SK-N-SH (cell line): Measurements from ENCODE around the gene KRTAP16-1. TPM values are rescaled to one million over a fixed set of nuclear protein-coding genes. Genes with fewer than 3 reads are reported as not detected.
"Not testable (repeated sequence)": the region's sequence is repeated elsewhere in the genome, so short reads cannot be mapped to it uniquely, and the experiment has no call there.

ENCODE experiments used
- CTCF ChIA-PET: fragments of 300-600, 350-600 bp; formaldehyde crosslinking; extraction: SDS; loops from one replicate; lab custom pipeline; 2021; lab: Yijun Ruan, JAX
- POLR2A ChIA-PET: fragments of 350-600 bp; sonication (Branson Sonifier 250); formaldehyde crosslinking; extraction: SDS; loops from one replicate; lab custom pipeline; 2020; ENCODE audit warnings: antibody characterized with exemption, inconsistent platforms; lab: Yijun Ruan, JAX
- DNase-seq: peaks from one replicate; pipeline ENCODE4 v3.0.0; 2012
- H2AFZ ChIP-seq: fragments of 200-600 bp; sonication (generic); 2 replicates; pipeline ENCODE4 v1.8.1; 2016; ENCODE audit warnings: antibody characterized with exemption, mild to moderate bottlenecking, low read depth
- H3F3A ChIP-seq: fragments of 200-600 bp; sonication (generic); replicated peaks from 2 replicates; pipeline ENCODE3; 2016; ENCODE audit warnings: antibody characterized with exemption, mild to moderate bottlenecking; ENCODE audit not compliant: insufficient read depth
- H3K27ac ChIP-seq, 2 experiments: fragments of 200-500 bp in 1 of 2; fragments of 200-600 bp in 1 of 2; sonication (Bioruptor generic) in 1 of 2; sonication (generic), shearing (Covaris generic) in 1 of 2; 2 replicates each; pipeline versions ENCODE4 v1.5.1 to v1.6.1; 2014 to 2016; ENCODE audit warnings: low read depth in 2 of 2, inconsistent platforms in 1 of 2, low read length in 1 of 2, mild to moderate bottlenecking in 1 of 2, mixed read lengths in 1 of 2
- H3K27me3 ChIP-seq: fragments of 200-600 bp; sonication (generic), shearing (Covaris generic); 2 replicates; pipeline ENCODE4 v1.6.1; 2016; ENCODE audit warnings: mixed run types; ENCODE audit not compliant: insufficient read depth
- H3K36me3 ChIP-seq, 2 experiments: fragments of 200-500 bp in 1 of 2; fragments of 200-600 bp in 1 of 2; sonication (Bioruptor generic) in 1 of 2; sonication (generic) in 1 of 2; replicated peaks in 1 of 2; 2 replicates each; pipeline versions ENCODE3 to v1.5.1; 2014 to 2016; ENCODE audit warnings: low read length in 1 of 2, mild to moderate bottlenecking in 1 of 2; ENCODE audit not compliant: insufficient read depth in 2 of 2, control insufficient read depth in 1 of 2
- H3K4me1 ChIP-seq, 2 experiments: fragments of 200-500 bp in 1 of 2; fragments of 200-600 bp in 1 of 2; sonication (Bioruptor generic) in 1 of 2; sonication (generic), shearing (Covaris generic) in 1 of 2; 2 replicates each; pipeline versions ENCODE4 v1.5.1 to v1.6.1; 2014 to 2016; ENCODE audit warnings: low read depth in 1 of 2, low read length in 1 of 2, mixed run types in 1 of 2; ENCODE audit not compliant: insufficient read depth in 2 of 2, control insufficient read depth in 1 of 2
- H3K4me2 ChIP-seq: fragments of 200-600 bp; sonication (generic), shearing (Covaris generic); 2 replicates; pipeline ENCODE4 v1.6.1; 2017; ENCODE audit warnings: mixed run types
- H3K4me3 ChIP-seq, 2 experiments: fragments of 200-500 bp in 1 of 2; fragments of 200-600 bp in 1 of 2; sonication (Bioruptor generic) in 1 of 2; sonication (generic), shearing (Covaris generic) in 1 of 2; 2 replicates each; pipeline versions ENCODE4 v1.5.1 to v1.8.1; 2014 to 2016; ENCODE audit warnings: low read depth in 2 of 2, inconsistent platforms in 1 of 2, low read length in 1 of 2, mild to moderate bottlenecking in 1 of 2, mixed read lengths in 1 of 2, moderate library complexity in 1 of 2
- H3K79me2 ChIP-seq: fragments of 200-600 bp; sonication (generic); 2 replicates; pipeline ENCODE4 v1.8.1; 2017; ENCODE audit warnings: mild to moderate bottlenecking; ENCODE audit not compliant: insufficient read depth
- H3K9ac ChIP-seq: fragments of 200-600 bp; sonication (generic); 2 replicates; pipeline ENCODE4 v1.6.1; 2017; ENCODE audit warnings: mixed run types
- H3K9me2 ChIP-seq: fragments of 200-600 bp; sonication (generic); 2 replicates; pipeline ENCODE4 v1.6.1; 2017; ENCODE audit warnings: mixed run types
- H3K9me3 ChIP-seq: fragments of 200-600 bp; sonication (generic); 2 replicates; pipeline ENCODE4 v1.6.1; 2017; ENCODE audit warnings: mixed run types, mild to moderate bottlenecking, moderate library complexity
- H4K20me1 ChIP-seq: fragments of 200-600 bp; sonication (generic); 2 replicates; pipeline ENCODE4 v1.6.1; 2017; ENCODE audit warnings: mild to moderate bottlenecking, mixed run types; ENCODE audit not compliant: insufficient read depth
- CHD2 ChIP-seq: fragments of 150-350 bp; IDR thresholded peaks from 2 replicates; pipeline ENCODE4 v1.6.1; 2018; ENCODE audit warnings: low read length; ENCODE audit not compliant: partially characterized antibody
- ELF1 ChIP-seq: IDR thresholded peaks from 2 replicates; pipeline ENCODE4 v1.4.0; 2012
- FOXM1 ChIP-seq: IDR thresholded peaks from 2 replicates; pipeline ENCODE4 v1.4.0; 2012; ENCODE audit warnings: low read depth, mild to moderate bottlenecking
- NRF1 ChIP-seq: IDR thresholded peaks from 2 replicates; pipeline ENCODE4 v1.6.1; 2012; ENCODE audit warnings: low read depth, mild to moderate bottlenecking, low read length
- PBX3 ChIP-seq: IDR thresholded peaks from 2 replicates; pipeline ENCODE4; 2012
- POLR2AphosphoS5 ChIP-seq: IDR thresholded peaks from 2 replicates; pipeline ENCODE4 v1.6.1; 2012; ENCODE audit warnings: low read depth, low read length
- RAD21 ChIP-seq: IDR thresholded peaks from 2 replicates; pipeline ENCODE4 v1.6.1; 2012; ENCODE audit warnings: mild to moderate bottlenecking, low read length
- REST ChIP-seq: IDR thresholded peaks from 2 replicates; pipeline ENCODE4 v1.6.1; 2012; ENCODE audit warnings: mild to moderate bottlenecking, low read depth, low read length, moderate library complexity
- RFX5 ChIP-seq: IDR thresholded peaks from 2 replicates; pipeline ENCODE4 v1.6.1; 2012; ENCODE audit warnings: mild to moderate bottlenecking, improper control_type of control experiment, low read length
- SIN3A ChIP-seq: IDR thresholded peaks from 2 replicates; pipeline ENCODE4 v1.6.1; 2012; ENCODE audit warnings: low read depth, mild to moderate bottlenecking, low read length, moderate library complexity, borderline replicate concordance
- SMC3 ChIP-seq: IDR thresholded peaks from 2 replicates; pipeline ENCODE4 v1.6.1; 2012; ENCODE audit warnings: low read depth, low read length, improper control_type of control experiment
- TCF12 ChIP-seq: IDR thresholded peaks from 2 replicates; pipeline ENCODE4 v1.4.0; 2012
- TEAD4 ChIP-seq: IDR thresholded peaks from 2 replicates; pipeline ENCODE4 v1.4.0; 2012; ENCODE audit warnings: mild to moderate bottlenecking, borderline replicate concordance; ENCODE audit not compliant: insufficient read depth
- USF1 ChIP-seq: IDR thresholded peaks from 2 replicates; pipeline ENCODE4 v1.4.0; 2012; ENCODE audit warnings: low read depth, borderline replicate concordance
- YY1 ChIP-seq: IDR thresholded peaks from 2 replicates; pipeline ENCODE4 v1.4.0; 2012; ENCODE audit warnings: low read depth, mild to moderate bottlenecking
- ZBTB33 ChIP-seq: IDR thresholded peaks from 2 replicates; pipeline ENCODE4 v1.4.0; 2012; ENCODE audit warnings: low read depth, borderline replicate concordance
- WGBS: methylation state at CpG from one replicate; pipeline ENCODE4 v1.1.6; 2017; ENCODE audit warnings: low lambda C conversion rate; 5-methylcytosine and 5-hydroxymethylcytosine counted together
- polyA plus RNA-seq, 3 experiments: library from polyadenylated mRNA; depleted of rRNA; stranded (reverse); fragments of >200 nt; gene quantifications; 2 replicates each; pipeline ENCODE4 v1.2.3, GENCODE V29; 2012

The KRTAP16-1 gene
- polyA plus RNA-seq, 1 of the 3 experiments (the other 2 are of a cell fraction), result not detected

- H3K36me3 ChIP-seq, H3K4me3 ChIP-seq, H3K4me2 ChIP-seq, H3F3A ChIP-seq, DNase-seq, H3K9ac ChIP-seq, H3K27me3 ChIP-seq, H3K4me1 ChIP-seq, H3K79me2 ChIP-seq, CTCF ChIA-PET, POLR2A ChIA-PET, H3K27ac ChIP-seq, H3K9me3 ChIP-seq, H2AFZ ChIP-seq, H3K9me2 ChIP-seq, H4K20me1 ChIP-seq: not testable (repeated sequence)
- no CpG with 5 or more reads among the region's 1 CpG for WGBS
Observed at GRCh38 chr17:41271323-41271722, 37.8 kb downstream of the KRTAP16-1 start.

GRCh38 chr17:41267711-41268110 is 41.4 kb downstream of the KRTAP16-1 start:
- TF ChIP-seq FOXM1, result no peak
- TF ChIP-seq POLR2AphosphoS5, result no peak
- no peak for TF ChIP-seq SMC3
- TF ChIP-seq USF1, result no peak
- no peak for TF ChIP-seq NRF1
- TF ChIP-seq CHD2, result no peak
- TF ChIP-seq REST, result no peak
- TF ChIP-seq TEAD4, result no peak
- no peak for TF ChIP-seq ELF1
- no peak for TF ChIP-seq YY1
- TF ChIP-seq RFX5, result no peak
- no peak for TF ChIP-seq SIN3A
- no peak for TF ChIP-seq PBX3
- no peak for TF ChIP-seq RAD21
- TF ChIP-seq TCF12, result no peak
- no peak for TF ChIP-seq ZBTB33
- no peak for DNase-seq
- Histone ChIP-seq H3K9ac (no peak overlapping the region), H3K27ac (no peak overlapping the region), H3K4me1 (no peaks in the 10 kb centered on the region), H3K9me3 (no peaks in the 10 kb centered on the region), H3K4me2 (no peak overlapping the region), H3K27me3 (peaks cover 4% of the 10 kb centered on the region; the same call in 1 of the 2 replicates), H2AFZ (no peak overlapping the region), H3K4me3 (no peak overlapping the region), H3F3A (no peaks in the 10 kb centered on the region), H3K79me2 (no peaks in the 10 kb centered on the region), H3K9me2 (no peaks in the 10 kb centered on the region), H4K20me1 (no peaks in the 10 kb centered on the region), H3K36me3 (no peaks in the 10 kb centered on the region)
- CTCF ChIA-PET, result no interaction called here
- WGBS, result 61% methylated on average over 3 of the region's 3 CpGs
- POLR2A ChIA-PET, result no interaction called here
